GM12892 (cell line): ENCODE data around the gene ZNF669.

Experiments used
- POLR2A ChIP-seq: IDR thresholded peaks from 2 replicates; pipeline ENCODE4 v1.6.1; 2011; ENCODE audit warnings: low read depth, low read length, control low read depth
- POLR2AphosphoS5 ChIP-seq: IDR thresholded peaks from 2 replicates; pipeline ENCODE4 v1.6.1; 2011; ENCODE audit warnings: low read depth, low read length, control low read depth

- TF ChIP-seq POLR2AphosphoS5, result no peak
- no peak for TF ChIP-seq POLR2A
Observed at GRCh38 chr1:247077213-247077612, 26.9 kb downstream of the ZNF669 start.
